NCI-H2196 (cell line): Measurements from ENCODE around the gene TRIM33.
"Not testable (repeated sequence)": the region's sequence is repeated elsewhere in the genome, so short reads cannot be mapped to it uniquely, and the experiment has no call there.

Source experiments
- DNase-seq: peaks from one replicate; lab custom pipeline; 2025; ENCODE audit not compliant: unreplicated experiment; lab: John Stamatoyannopoulos, UW

Gene TRIM33

GRCh38 chr1:114510274-114511031 lies 550 bp downstream of the TRIM33 start:
- no peak for DNase-seq

GRCh38 chr1:114509596-114510273 lies 1.3 kb downstream of the TRIM33 start:
- DNase-seq: no peak

- no peak for DNase-seq
These were observed 2.6 kb downstream of the TRIM33 start for GRCh38 chr1:114508386-114508898.

DNA sequence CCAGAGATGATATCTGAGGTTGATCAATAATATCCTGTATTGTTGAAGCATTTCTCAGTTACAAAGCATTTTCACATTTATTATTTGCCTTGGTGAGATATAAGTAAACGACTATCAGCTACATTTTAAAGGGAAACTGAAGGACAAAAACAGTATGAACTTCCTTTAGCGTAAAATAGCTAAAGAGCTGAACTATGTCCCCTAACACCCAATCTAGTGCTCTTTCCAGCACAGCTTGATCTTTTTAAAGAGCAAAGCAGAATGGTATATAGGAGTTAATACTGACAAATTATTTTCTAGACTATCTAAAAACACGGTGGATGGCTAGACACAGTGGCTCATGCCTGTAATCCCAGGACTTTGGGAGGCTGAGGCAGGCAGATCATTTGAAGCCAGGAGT lies 3.5 kb downstream of the TRIM33 start:
- no peak for DNase-seq

GRCh38 chr1:114505148-114505561 lies 5.8 kb downstream of the TRIM33 start:
- DNase-seq: no peak

DNA sequence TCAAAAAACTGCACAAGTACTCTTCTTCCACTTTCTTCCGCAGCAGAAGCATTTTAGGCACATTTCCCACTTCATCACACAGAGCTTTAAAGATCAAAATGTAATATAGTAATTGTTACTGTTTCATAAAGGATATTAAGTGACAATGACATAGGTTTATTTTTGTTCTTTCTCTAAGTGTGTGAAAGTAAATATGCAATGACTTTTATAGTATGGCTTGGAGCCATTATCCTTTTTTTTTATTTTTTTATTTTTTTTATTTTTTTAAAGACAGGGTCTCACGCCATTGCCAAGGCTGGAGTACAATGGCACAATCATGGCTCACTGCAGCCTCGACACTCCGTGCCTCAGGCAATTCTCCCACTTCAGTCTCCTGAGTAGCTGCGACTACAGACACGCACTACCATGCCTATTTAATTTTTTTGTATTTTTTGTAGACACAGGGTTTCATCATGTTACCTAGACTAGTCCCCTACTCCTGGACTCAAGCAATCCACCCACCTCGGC lies 7.0 kb downstream of the TRIM33 start:
- DNase-seq: no peak

GRCh38 chr1:114502080-114502479 lies 8.9 kb downstream of the TRIM33 start:
- no peak for DNase-seq

GRCh38 chr1:114499478-114499877 lies 11.5 kb downstream of the TRIM33 start:
- no peak for DNase-seq

DNA sequence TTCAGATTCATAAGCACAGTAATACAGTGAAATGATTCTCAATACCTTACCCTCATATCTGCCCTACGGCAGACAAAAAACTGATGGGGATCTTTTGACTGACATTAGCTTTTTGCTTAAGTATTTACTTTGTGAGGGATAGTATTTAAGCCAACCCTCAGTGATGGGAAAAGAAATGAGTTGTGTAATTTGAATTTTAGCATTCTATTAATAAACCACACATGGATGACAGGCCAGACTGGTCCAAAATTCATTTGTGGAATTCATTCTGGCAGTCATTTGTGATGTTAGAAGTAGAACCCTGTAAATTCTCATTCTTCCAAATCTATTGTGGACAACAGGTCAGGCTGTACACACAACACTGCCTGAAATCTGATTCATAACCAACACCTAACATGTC lies 14.9 kb downstream of the TRIM33 start:
- DNase-seq: no peak

DNA sequence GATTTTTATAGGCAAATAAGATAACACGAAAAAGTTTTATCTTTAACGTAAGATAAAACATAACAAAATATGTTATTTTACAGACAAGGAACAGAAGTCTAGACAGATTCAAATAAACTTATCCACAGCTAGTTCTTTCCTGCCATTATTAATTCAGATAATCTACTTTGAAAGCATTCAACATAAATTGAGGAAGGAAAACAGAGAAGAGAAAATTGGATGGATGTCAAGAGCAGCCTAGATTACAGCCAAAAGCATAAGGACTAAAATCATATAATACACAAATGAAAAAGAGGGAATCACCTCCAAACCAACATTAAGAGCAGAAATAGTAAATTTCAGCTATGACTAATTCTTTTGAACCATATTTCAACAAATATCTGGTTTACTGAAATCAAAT lies 15.5 kb downstream of the TRIM33 start:
- DNase-seq: no peak

DNA sequence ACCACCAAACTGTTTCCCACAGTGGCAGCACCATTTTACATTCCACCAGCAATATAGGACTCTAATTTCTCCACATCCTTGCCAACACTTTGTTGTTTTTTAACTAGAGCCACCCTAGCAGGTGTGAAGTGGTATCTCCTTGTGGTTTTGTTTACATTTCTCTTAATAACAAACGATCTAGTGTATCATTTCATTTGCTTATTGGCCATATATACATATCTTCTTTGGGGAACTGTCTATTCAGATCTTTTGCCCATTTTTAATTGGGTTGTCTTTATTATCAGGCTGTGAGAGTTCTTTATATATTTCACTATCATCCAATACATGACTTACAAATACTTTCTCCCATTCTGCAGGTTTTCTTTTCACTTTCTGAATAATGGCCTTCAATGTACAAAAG lies 18.0 kb downstream of the TRIM33 start:
- DNase-seq: no peak

DNA sequence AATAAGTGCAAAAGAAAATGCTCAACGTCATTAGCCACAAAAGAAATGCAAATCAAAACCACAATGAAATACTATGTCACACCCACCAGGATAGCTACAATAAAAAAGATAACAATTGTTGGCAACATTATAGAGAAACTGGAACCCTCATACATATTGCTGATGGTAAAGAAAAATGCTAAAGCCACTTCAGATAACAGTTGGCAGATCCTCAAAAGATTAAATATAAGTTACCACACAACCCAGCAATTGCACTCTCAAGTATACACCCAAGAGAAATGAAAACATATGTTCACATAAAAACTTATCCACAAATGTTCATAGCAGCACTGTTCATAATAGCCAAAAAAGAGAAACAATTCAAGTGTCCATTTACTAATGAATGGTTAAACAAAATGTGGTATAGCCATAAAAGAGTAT lies 20.7 kb downstream of the TRIM33 start:
- DNase-seq: no peak

DNA sequence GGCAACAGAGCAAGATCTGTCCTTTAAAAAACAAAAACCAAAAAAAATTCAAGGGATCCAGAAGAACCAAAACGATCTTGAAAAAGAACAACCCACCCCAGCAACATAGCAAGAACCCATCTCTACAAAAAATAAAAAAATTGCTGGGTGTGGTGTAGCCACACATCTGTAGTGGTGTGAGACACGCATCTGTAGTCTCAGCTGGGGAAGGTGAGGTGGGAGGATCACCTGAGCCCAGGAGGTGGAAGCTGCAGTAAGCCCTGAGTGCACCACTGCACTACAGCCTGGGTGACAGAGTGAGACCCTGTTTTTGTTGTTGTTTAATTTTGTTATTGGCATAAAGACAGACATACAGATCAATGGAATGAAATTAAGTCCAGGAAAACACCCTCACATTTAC lies 22.3 kb downstream of the TRIM33 start:
- no peak for DNase-seq

- no peak for DNase-seq
These were observed 25.7 kb downstream of the TRIM33 start for GRCh38 chr1:114485286-114485685.

DNA sequence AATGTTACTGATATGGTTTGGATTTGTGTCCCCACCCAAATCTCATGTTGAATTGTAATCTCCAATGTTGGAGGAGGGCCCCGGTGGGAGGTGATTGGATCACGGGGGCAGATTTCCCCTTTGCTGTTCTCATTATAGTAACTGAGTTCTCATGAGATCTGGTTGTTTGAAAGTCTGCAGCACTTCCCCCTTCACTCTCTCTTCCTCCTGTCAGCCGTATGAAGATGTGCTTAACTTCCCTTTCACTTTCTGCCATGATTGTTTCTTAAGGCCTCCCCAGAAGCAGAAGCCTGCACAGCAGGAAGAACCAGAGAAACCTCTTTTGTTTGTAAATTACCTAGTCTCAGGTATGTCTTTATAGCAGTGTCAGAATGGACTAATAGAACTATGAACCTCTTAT lies 28.4 kb downstream of the TRIM33 start:
- DNase-seq: no peak

- not testable (repeated sequence) for DNase-seq
These were observed 31.4 kb downstream of the TRIM33 start for GRCh38 chr1:114479636-114480035.

DNA sequence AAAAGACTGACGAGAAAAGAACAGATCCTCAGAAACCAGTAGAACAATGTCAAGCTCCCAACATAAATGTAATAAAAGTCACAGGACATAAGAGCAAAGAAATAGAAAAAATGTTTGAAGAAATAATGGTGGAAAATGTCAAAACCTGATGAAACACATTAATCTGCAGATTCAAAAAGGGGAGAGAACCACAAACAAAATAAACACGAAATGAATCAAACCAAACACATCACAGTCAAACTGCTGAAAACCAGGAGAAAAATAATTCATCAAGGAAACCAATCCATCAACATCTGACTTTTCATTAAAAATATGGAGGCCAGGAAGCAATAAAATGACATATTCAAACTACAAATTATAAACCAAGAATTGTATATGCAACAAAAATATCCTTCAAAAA lies 31.9 kb downstream of the TRIM33 start:
- no peak for DNase-seq

GRCh38 chr1:114473796-114474195 lies 37.2 kb downstream of the TRIM33 start:
- no peak for DNase-seq

DNA sequence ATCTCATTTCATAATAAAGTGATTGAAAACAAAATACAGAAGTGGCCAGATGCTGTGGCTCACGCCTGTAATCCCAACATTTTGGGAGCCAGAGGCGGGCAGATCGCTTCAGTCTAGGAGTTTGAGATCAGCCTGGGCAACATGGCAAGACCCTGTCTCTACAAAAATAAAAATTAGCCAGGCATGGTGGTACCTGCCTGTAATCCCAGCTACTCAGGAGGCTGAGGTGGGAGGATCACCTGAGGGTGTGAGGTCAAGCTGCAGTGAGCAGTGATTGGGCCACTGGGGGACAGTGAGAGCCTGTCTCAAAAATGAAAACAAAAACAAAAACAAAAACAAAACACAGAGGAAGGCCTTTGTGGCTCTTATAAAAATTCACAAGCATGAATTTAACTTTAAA lies 38.6 kb downstream of the TRIM33 start:
- no peak for DNase-seq

- DNase-seq: no peak
These were observed 40.3 kb downstream of the TRIM33 start for GRCh38 chr1:114470681-114471080.

- DNase-seq: no peak
These were observed 42.1 kb downstream of the TRIM33 start for GRCh38 chr1:114468710-114469468.

DNA sequence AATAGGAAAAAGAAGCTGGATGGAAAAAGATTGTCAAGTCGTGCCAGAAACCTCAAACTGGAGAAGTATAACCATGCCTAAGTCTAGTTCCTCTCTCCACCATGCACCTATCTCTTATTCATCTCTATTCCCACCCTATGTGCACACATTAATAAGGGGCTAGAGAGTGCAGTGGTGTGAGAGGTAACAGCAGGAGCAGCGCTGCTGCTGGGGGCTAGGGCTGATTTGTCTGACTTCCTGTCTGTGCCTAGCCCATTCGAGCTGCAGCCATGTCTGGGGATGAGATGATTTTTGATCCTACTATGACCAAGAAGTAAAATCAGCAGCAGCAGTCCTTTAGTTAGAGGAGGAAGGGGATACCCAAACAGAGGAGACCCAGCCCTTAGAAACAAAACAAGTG lies 43.0 kb downstream of the TRIM33 start:
- no peak for DNase-seq
